ENCODE results near the gene HSH2D.

Gene HSH2D

DNA sequence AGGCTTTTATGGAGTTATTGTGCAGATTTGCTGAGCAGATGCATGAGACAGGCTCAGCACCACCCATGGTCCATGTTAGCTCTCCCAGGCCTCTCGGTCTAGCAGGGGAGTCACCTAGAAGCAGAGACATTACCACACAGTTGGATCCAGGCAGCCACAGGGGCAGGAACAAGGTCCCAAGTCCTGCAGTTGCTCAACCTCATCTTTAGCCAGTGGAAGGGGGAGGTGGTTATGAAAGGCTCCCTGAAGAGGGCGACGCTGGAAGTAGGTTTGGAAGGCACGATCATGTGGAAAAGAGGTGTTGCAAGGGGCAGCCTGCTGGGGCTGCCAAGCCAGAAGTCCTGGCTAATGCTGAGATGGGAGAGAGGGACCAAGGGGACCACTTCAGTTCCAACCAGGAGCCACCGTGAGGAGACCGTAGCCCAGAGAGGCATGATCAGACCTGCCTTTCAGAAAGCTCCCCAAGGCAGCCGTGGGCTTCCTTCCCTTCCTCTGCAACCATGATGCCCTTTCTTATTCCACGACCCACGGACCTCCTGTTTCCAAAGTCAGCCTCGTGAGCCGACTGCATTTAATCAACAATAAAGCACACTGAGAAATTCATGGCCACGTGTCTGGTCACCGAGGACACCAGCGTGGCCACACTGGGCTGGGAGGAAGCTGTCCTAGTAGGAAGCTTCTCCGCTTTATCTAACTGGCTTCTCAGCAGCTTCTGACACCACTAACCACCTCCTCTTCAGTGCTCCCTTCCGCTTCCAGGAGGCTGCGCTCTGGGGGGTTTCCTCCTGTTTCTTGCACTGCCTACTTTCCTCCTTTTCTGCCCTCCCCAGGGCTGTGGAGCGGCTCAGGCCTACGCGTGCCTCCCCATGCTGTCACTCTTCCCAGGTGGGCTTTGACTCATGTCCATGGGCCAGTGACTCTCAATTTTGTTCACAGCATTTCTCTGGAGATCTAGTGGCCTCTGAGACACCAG is 56.8 kb downstream of the HSH2D start:
- H3K4me3 ChIP-seq (ENCODE audit: low read depth, low read length), result no peak overlapping the region
- TF ChIP-seq, protein P1, sequence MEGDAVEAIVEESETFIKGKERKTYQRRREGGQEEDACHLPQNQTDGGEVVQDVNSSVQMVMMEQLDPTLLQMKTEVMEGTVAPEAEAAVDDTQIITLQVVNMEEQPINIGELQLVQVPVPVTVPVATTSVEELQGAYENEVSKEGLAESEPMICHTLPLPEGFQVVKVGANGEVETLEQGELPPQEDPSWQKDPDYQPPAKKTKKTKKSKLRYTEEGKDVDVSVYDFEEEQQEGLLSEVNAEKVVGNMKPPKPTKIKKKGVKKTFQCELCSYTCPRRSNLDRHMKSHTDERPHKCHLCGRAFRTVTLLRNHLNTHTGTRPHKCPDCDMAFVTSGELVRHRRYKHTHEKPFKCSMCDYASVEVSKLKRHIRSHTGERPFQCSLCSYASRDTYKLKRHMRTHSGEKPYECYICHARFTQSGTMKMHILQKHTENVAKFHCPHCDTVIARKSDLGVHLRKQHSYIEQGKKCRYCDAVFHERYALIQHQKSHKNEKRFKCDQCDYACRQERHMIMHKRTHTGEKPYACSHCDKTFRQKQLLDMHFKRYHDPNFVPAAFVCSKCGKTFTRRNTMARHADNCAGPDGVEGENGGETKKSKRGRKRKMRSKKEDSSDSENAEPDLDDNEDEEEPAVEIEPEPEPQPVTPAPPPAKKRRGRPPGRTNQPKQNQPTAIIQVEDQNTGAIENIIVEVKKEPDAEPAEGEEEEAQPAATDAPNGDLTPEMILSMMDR (IDR thresholded peaks at IDR 0.05; ENCODE audit: low read depth, low read length, missing control alignments), result no peak
- DNase-seq (ENCODE audit: low read depth), result no peak

DNA sequence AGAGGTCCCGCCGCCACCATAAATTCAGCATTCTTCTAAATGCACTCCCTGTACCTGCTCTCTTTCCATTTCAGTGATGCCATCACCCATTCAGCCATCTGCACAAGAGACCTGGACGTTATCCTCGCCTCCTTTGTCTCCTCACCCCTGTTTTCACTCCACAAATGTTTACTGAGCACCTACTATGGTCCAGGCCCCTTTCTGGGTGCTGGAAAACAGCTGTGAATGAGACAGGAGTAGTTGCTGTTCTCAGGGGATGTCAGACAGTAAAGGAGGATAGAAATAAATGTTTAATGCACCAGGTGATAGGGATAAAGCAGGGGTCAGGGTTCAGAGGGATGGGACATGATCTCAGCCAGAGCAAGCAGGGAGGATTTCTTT is 57.5 kb downstream of the HSH2D start:
- no peak overlapping the region for H3K4me3 ChIP-seq (ENCODE audit: low read depth, low read length)
- TF ChIP-seq, protein P1 (IDR thresholded peaks at IDR 0.05; ENCODE audit: low read depth, low read length, missing control alignments), result no peak
- no peak for DNase-seq (ENCODE audit: low read depth)

DNA sequence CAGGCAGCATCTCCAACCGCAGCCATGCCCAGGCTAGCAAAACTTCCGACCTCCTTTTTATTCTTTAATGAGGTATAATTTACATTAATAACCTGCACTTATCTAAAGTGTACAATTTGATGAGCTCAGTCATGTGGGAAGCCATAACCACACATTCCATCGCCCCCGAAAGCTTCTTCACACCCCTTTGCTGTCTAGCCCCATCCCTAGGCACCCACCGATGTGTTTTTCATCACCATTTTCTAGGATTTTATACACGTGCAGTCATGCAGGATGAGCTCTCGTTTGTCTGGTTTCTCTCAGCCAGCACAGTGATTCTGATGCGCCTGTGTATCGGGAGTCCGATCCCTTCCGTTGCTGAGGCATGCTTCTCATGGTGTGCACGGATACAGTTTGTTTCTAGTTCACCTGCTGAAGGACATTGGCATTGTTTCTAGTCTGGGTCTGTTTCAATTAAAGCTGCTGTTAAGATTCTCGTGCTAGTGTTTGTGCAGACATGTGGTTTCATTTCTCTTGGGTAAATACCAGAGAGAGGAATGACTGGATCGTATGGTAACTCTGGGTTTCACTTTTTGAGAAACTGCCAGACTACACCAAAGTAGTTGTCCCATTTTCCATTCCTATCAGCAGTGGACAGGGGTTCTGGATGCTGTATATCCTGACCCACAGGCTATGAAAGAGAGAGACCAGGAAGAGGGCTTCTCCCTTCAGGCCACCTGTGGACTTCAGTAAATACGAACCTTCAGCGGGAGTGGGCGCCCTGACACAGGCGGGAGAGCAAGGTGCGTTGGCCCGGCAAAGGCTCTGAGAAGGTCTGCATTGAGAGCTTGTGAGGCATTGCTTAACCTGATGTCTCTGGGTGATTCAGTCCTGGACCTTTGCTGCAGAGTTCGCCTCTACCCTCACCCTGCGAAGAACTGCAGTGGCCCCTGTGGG is 59.1 kb downstream of the HSH2D start:
- H3K4me3 ChIP-seq (ENCODE audit: low read depth, low read length), result no peak overlapping the region
- no peak for DNase-seq (ENCODE audit: low read depth)
- TF ChIP-seq, protein P1 (IDR thresholded peaks at IDR 0.05; ENCODE audit: low read depth, low read length, missing control alignments), result no peak

- DNase-seq (ENCODE audit: low read depth), result no peak
- H3K4me3 ChIP-seq (ENCODE audit: low read depth, low read length), result no peak overlapping the region
- TF ChIP-seq, protein P1 (IDR thresholded peaks at IDR 0.05; ENCODE audit: low read depth, low read length, missing control alignments), result no peak
Measured at GRCh38 chr19:16203256-16204004, 59.9 kb downstream of the HSH2D start.

GRCh38 chr19:16204005-16204294 is 60.5 kb downstream of the HSH2D start:
- TF ChIP-seq, protein P1 (IDR thresholded peaks at IDR 0.05; ENCODE audit: low read depth, low read length, missing control alignments), result no peak
- H3K4me3 ChIP-seq (ENCODE audit: low read depth, low read length), result no peak overlapping the region
- no peak for DNase-seq (ENCODE audit: low read depth)

DNA sequence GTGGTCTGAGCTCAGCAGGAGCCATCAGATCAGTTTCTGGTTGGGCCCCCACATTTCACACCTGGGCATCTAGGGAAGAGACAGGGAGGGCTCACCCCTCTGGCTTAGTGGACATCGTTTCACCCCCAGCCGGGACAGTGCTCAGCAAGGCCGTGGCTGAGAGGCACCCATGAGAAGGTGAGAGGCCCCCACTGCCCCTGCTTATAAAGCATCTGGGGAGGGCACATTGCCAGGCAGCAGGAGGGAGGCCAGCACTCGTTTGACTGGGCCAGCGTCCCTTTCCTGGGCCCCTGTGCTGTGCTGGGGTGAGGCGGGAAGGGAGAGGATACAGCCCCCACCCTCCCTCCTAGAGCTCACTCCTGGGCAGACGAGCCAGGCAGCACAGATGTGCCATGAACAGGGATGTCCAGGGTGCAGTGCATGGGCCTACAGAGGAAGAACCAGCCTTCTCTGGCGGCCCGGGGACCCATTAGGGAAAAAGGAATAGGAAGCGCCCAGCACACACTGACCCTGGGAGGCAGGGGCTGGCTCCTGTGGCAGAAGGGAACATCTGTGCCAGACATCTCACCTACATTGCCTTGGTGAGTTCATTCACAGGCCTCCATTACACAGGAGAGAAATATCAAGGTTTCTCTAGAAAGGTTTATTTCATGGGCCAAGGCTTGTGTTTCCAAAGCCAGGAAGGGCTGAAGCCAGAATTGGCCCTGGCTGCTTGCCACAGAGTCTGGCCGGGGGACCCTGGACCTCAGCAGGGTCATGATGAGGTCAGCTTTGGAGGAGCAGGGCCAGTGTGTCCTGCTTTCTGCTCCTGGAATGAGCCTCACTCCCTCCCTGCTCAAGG is 61.9 kb downstream of the HSH2D start:
- TF ChIP-seq, protein P1 (IDR thresholded peaks at IDR 0.05; ENCODE audit: low read depth, low read length, missing control alignments), result no peak
- no peak for DNase-seq (ENCODE audit: low read depth)
- H3K4me3 ChIP-seq (ENCODE audit: low read depth, low read length), result no peak overlapping the region

All from GM12864 (cell line).